ENCODE measurements around the gene BAHD1. TPM values are rescaled to one million over a fixed set of nuclear protein-coding genes. Genes with fewer than 3 reads are reported as not detected.

BAHD1 gene
- total and polyA plus RNA-seq, 2 experiments from 2014 or later = 11.2 to 40.1 TPM

DNA sequence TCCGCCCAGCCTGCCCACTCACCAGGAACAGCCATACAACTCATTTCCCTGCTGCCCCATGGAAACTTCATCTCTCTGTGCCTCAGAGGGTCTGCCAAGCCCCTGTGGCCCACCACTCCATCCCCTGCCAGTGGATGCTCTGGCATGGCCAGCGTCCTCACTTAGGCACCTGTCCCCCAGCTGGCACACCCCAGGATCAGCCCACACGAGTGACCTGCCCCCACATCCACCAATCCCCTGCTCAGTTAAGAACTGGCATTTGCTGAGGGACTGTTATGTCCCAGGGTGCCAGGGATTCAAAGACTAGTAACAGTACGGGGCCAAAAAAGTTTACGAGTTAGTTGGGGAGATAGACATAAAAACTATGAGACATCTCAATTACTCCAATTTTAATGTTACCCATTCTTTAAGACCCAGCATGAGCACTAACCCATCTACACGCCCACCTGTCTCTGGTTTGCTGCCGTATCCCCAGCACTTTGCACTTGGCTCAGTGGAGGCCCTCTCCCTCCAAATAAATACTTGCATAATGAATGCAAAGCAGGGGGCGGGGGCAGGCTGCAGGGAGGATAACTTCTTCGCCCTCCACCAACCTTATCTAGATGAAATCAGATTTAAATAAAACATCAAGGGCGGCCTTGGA, 11.6 kb upstream of the BAHD1 start:
- H3K27me3 Mint-ChIP-seq (ENCODE audit: insufficient read depth, low read depth, poor library complexity) = peaks cover 26% of the 10 kb centered on the region
- ATAC-seq = peak; percentile 64
- H3K4me1 ChIP-seq (ENCODE audit: insufficient read depth) = peaks cover 15% of the 10 kb centered on the region
- TF ChIP-seq POLR2AphosphoS5 (IDR thresholded peaks at IDR 0.05; ENCODE audit: low read depth) (no peak), ZNF462 (CRISPR knock-in tag; IDR thresholded peaks at IDR 0.05) (no peak), EZH2phosphoT487 (IDR thresholded peaks at IDR 0.05; ENCODE audit: unreplicated experiment) (no peak), NANOG (IDR thresholded peaks at IDR 0.05; ENCODE audit: borderline replicate concordance) (no peak), EZH2 (IDR thresholded peaks at IDR 0.05; ENCODE audit: low read depth, unreplicated experiment) (no peak), STAT1 (IDR thresholded peaks at IDR 0.05; ENCODE audit: unreplicated experiment) (no peak), ZNF114 (CRISPR knock-in tag; IDR thresholded peaks at IDR 0.05) (no peak), CREB1 (CRISPR knock-in tag; IDR thresholded peaks at IDR 0.05; ENCODE audit: low read depth) (no peak), JUNB (IDR thresholded peaks at IDR 0.05; ENCODE audit: unreplicated experiment) (no peak), ZNF331 (CRISPR knock-in tag; IDR thresholded peaks at IDR 0.05; ENCODE audit: low read depth) (no peak), ETS1 (IDR thresholded peaks at IDR 0.05) (no peak)
- TF ChIP-seq, protein P1, sequence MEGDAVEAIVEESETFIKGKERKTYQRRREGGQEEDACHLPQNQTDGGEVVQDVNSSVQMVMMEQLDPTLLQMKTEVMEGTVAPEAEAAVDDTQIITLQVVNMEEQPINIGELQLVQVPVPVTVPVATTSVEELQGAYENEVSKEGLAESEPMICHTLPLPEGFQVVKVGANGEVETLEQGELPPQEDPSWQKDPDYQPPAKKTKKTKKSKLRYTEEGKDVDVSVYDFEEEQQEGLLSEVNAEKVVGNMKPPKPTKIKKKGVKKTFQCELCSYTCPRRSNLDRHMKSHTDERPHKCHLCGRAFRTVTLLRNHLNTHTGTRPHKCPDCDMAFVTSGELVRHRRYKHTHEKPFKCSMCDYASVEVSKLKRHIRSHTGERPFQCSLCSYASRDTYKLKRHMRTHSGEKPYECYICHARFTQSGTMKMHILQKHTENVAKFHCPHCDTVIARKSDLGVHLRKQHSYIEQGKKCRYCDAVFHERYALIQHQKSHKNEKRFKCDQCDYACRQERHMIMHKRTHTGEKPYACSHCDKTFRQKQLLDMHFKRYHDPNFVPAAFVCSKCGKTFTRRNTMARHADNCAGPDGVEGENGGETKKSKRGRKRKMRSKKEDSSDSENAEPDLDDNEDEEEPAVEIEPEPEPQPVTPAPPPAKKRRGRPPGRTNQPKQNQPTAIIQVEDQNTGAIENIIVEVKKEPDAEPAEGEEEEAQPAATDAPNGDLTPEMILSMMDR (conservative IDR thresholded peaks at IDR 0.05; ENCODE audit: low read depth in 2 of 2) = no peak
- TF ChIP-seq, protein P2, sequence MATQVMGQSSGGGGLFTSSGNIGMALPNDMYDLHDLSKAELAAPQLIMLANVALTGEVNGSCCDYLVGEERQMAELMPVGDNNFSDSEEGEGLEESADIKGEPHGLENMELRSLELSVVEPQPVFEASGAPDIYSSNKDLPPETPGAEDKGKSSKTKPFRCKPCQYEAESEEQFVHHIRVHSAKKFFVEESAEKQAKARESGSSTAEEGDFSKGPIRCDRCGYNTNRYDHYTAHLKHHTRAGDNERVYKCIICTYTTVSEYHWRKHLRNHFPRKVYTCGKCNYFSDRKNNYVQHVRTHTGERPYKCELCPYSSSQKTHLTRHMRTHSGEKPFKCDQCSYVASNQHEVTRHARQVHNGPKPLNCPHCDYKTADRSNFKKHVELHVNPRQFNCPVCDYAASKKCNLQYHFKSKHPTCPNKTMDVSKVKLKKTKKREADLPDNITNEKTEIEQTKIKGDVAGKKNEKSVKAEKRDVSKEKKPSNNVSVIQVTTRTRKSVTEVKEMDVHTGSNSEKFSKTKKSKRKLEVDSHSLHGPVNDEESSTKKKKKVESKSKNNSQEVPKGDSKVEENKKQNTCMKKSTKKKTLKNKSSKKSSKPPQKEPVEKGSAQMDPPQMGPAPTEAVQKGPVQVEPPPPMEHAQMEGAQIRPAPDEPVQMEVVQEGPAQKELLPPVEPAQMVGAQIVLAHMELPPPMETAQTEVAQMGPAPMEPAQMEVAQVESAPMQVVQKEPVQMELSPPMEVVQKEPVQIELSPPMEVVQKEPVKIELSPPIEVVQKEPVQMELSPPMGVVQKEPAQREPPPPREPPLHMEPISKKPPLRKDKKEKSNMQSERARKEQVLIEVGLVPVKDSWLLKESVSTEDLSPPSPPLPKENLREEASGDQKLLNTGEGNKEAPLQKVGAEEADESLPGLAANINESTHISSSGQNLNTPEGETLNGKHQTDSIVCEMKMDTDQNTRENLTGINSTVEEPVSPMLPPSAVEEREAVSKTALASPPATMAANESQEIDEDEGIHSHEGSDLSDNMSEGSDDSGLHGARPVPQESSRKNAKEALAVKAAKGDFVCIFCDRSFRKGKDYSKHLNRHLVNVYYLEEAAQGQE (IDR thresholded peaks at IDR 0.05; ENCODE audit: unreplicated experiment) = no peak
- no peak overlapping the region for H2AFZ ChIP-seq
- H3K36me3 ChIP-seq (ENCODE audit: insufficient read depth) = no peaks in the 10 kb centered on the region
- no peaks in the 10 kb centered on the region for H3K9me2 ChIP-seq (ENCODE audit: insufficient read depth)
- H3K79me2 ChIP-seq (replicated peaks; ENCODE audit: insufficient read depth) = no peaks in the 10 kb centered on the region
- H3F3A ChIP-seq (replicated peaks; ENCODE audit: low read depth) = peaks cover 5% of the 10 kb centered on the region; the same call in 1 of the 2 replicates
- H3K27ac ChIP-seq (ENCODE audit: low read depth) = no peak overlapping the region
- H3K36me3 Mint-ChIP-seq (ENCODE audit: low read depth) = no peaks in the 10 kb centered on the region
- peaks cover 13% of the 10 kb centered on the region for H3K27me3 ChIP-seq (ENCODE audit: insufficient read depth)
- H4K20me1 ChIP-seq (replicated peaks; ENCODE audit: insufficient read depth) = no peaks in the 10 kb centered on the region
- peak overlapping the region; percentile 21; the same call in 1 of the 2 replicates for H3K27ac Mint-ChIP-seq
- peak overlapping the region; percentile 57; the same call in 1 of the 2 replicates for H3K4me2 ChIP-seq
- DNase-seq (ENCODE audit: low spot score) = no peak
- no peak overlapping the region for H3K4me3 ChIP-seq
- no peak overlapping the region; the same call in 2 of the 3 replicates for H3K4me3 Mint-ChIP-seq
- H3K4me1 Mint-ChIP-seq = peaks cover 21% of the 10 kb centered on the region
- no peaks in the 10 kb centered on the region for H3K9me3 Mint-ChIP-seq

All from GM23338 (cell line).